Measurements from ENCODE around the gene MACC1. TPM values are rescaled to one million over a fixed set of nuclear protein-coding genes. Genes with fewer than 3 reads are reported as not detected.
A peak's percentile ranks its signal among the peaks of the same experiment; 100 is the strongest.

MACC1 gene
- total and polyA plus RNA-seq, 2 of the 13 experiments (the other 11 are each of a cell fraction or from before 2014, with no cell fraction given), result 0.04 TPM; not detected in 1

DNA sequence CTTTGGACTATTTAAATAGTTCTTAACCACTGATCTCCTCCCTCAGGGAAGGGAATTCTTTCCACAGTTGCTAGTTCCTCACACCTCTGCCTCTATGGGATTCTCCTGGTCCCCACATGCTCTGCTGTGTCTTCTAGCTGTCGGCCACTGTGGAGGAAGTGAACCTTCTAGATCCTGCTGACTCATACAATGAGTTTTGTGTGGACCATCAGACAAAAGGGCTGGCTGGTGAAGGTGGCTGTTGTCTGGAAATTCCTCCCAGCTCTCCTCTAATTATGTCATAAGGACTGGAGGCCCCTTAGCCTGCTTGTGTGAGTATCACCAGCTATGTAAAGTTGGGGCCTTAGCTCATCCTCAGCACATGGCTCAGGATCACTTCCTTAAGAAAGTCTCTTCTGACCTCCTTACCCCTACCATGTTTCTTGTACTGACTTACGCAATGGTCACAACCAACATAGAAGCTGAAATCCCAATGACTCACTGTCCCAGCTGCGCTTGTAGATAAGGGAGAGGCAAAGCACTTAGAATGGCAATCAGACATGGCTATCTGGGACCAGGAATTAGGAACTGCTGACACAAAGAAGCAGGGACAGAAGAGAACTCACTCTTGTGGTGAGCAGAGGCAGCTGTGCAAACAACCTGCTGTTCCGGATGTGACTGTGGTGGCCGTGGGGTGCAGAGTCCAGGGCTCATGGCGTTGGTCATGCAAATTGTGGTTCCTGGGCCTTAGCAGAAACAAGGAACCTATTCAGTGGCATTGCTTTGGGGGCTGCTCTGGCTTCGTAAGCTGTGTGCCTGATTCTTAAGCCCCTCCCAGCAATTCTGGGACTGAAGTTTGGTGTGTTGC is 2.5 kb upstream of the MACC1 start (continued):
- peak; percentile 64; the same call in 1 of the 2 replicates for TF ChIP-seq KMT2A (CRISPR knock-in tag; IDR thresholded peaks at IDR 0.05)
- TF ChIP-seq ZNF674 (CRISPR knock-in tag; IDR thresholded peaks at IDR 0.05; ENCODE audit: low read depth), result no peak
- TF ChIP-seq ZIK1 (CRISPR knock-in tag; IDR thresholded peaks at IDR 0.05; ENCODE audit: borderline replicate concordance, low read depth), result no peak; the same call in 1 of the 2 replicates
- TF ChIP-seq HDAC1 (CRISPR knock-in tag; IDR thresholded peaks at IDR 0.05), result peak; percentile 95
- TF ChIP-seq ZNF446 (CRISPR knock-in tag; IDR thresholded peaks at IDR 0.05), result no peak
- TF ChIP-seq, protein P1, sequence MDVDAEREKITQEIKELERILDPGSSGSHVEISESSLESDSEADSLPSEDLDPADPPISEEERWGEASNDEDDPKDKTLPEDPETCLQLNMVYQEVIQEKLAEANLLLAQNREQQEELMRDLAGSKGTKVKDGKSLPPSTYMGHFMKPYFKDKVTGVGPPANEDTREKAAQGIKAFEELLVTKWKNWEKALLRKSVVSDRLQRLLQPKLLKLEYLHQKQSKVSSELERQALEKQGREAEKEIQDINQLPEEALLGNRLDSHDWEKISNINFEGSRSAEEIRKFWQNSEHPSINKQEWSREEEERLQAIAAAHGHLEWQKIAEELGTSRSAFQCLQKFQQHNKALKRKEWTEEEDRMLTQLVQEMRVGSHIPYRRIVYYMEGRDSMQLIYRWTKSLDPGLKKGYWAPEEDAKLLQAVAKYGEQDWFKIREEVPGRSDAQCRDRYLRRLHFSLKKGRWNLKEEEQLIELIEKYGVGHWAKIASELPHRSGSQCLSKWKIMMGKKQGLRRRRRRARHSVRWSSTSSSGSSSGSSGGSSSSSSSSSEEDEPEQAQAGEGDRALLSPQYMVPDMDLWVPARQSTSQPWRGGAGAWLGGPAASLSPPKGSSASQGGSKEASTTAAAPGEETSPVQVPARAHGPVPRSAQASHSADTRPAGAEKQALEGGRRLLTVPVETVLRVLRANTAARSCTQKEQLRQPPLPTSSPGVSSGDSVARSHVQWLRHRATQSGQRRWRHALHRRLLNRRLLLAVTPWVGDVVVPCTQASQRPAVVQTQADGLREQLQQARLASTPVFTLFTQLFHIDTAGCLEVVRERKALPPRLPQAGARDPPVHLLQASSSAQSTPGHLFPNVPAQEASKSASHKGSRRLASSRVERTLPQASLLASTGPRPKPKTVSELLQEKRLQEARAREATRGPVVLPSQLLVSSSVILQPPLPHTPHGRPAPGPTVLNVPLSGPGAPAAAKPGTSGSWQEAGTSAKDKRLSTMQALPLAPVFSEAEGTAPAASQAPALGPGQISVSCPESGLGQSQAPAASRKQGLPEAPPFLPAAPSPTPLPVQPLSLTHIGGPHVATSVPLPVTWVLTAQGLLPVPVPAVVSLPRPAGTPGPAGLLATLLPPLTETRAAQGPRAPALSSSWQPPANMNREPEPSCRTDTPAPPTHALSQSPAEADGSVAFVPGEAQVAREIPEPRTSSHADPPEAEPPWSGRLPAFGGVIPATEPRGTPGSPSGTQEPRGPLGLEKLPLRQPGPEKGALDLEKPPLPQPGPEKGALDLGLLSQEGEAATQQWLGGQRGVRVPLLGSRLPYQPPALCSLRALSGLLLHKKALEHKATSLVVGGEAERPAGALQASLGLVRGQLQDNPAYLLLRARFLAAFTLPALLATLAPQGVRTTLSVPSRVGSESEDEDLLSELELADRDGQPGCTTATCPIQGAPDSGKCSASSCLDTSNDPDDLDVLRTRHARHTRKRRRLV (CRISPR knock-in tag; IDR thresholded peaks at IDR 0.05), result peak; percentile 71; the same call in 1 of the 2 replicates
- TF ChIP-seq, protein P2, sequence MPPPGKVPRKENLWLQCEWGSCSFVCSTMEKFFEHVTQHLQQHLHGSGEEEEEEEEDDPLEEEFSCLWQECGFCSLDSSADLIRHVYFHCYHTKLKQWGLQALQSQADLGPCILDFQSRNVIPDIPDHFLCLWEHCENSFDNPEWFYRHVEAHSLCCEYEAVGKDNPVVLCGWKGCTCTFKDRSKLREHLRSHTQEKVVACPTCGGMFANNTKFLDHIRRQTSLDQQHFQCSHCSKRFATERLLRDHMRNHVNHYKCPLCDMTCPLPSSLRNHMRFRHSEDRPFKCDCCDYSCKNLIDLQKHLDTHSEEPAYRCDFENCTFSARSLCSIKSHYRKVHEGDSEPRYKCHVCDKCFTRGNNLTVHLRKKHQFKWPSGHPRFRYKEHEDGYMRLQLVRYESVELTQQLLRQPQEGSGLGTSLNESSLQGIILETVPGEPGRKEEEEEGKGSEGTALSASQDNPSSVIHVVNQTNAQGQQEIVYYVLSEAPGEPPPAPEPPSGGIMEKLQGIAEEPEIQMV (CRISPR knock-in tag; IDR thresholded peaks at IDR 0.05; ENCODE audit: low read depth), result no peak
- TF ChIP-seq, protein P3, sequence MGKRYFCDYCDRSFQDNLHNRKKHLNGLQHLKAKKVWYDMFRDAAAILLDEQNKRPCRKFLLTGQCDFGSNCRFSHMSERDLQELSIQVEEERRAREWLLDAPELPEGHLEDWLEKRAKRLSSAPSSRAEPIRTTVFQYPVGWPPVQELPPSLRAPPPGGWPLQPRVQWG (CRISPR knock-in tag; IDR thresholded peaks at IDR 0.05; ENCODE audit: borderline replicate concordance, low read depth), result no peak
- TF ChIP-seq ZNF589 (CRISPR knock-in tag; conservative IDR thresholded peaks at IDR 0.05), result no peak
- no peak; a peak in 1 of 4 replicates for TF ChIP-seq NR2F1 (CRISPR knock-in tag; IDR thresholded peaks at IDR 0.05)
- TF ChIP-seq, protein P4, sequence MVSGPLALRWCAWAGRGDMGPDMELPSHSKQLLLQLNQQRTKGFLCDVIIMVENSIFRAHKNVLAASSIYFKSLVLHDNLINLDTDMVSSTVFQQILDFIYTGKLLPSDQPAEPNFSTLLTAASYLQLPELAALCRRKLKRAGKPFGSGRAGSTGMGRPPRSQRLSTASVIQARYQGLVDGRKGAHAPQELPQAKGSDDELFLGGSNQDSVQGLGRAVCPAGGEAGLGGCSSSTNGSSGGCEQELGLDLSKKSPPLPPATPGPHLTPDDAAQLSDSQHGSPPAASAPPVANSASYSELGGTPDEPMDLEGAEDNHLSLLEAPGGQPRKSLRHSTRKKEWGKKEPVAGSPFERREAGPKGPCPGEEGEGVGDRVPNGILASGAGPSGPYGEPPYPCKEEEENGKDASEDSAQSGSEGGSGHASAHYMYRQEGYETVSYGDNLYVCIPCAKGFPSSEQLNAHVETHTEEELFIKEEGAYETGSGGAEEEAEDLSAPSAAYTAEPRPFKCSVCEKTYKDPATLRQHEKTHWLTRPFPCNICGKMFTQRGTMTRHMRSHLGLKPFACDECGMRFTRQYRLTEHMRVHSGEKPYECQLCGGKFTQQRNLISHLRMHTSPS (CRISPR knock-in tag; IDR thresholded peaks at IDR 0.05; ENCODE audit: low read depth), result 0 out of 2 replicates have a peak, but pooled peaks have one; percentile 34
- TF ChIP-seq ZNF354B (CRISPR knock-in tag; IDR thresholded peaks at IDR 0.05), result peak; percentile 19; the same call in 1 of the 2 replicates
- peak; percentile 77 for TF ChIP-seq KAT8 (CRISPR knock-in tag; IDR thresholded peaks at IDR 0.05)
- TF ChIP-seq TSC22D2 (CRISPR knock-in tag; IDR thresholded peaks at IDR 0.05; ENCODE audit: borderline replicate concordance), result 0 out of 2 replicates have a peak, but pooled peaks have one; percentile 13
- TF ChIP-seq ZNF468 (CRISPR knock-in tag; IDR thresholded peaks at IDR 0.05), result no peak
- TF ChIP-seq CHD4 (IDR thresholded peaks at IDR 0.05; ENCODE audit: borderline replicate concordance, low read length), result 0 out of 2 replicates have a peak, but pooled peaks have one; percentile 51
- no peak for TF ChIP-seq IKZF4 (CRISPR knock-in tag; IDR thresholded peaks at IDR 0.05; ENCODE audit: borderline replicate concordance, low read depth, not compliant biosample characterization)
- TF ChIP-seq TCF7L2 (IDR thresholded peaks at IDR 0.05; ENCODE audit: low read depth, low read length), result no peak
- 0 out of 2 replicates have a peak, but pooled peaks have one; percentile 52 for TF ChIP-seq MED13 (CRISPR knock-in tag; IDR thresholded peaks at IDR 0.05)
